ENCODE measurements around the gene CCL3.
"Not testable (repeated sequence)": the region's sequence is repeated elsewhere in the genome, so short reads cannot be mapped to it uniquely, and the experiment has no call there.

CCL3 gene

GRCh38 chr17:36112572-36112971 lies 22.6 kb upstream of the CCL3 start:
- TF ChIP-seq ZFX (IDR thresholded peaks at IDR 0.05; ENCODE audit: borderline replicate concordance): no peak
- no peak for TF ChIP-seq CTCF (IDR thresholded peaks at IDR 0.05)
- no peak overlapping the region for H3K27ac ChIP-seq

GRCh38 chr17:36111068-36111490 lies 21.1 kb upstream of the CCL3 start:
- no peak for TF ChIP-seq CTCF (IDR thresholded peaks at IDR 0.05)
- TF ChIP-seq ZFX (IDR thresholded peaks at IDR 0.05; ENCODE audit: borderline replicate concordance): no peak
- no peak overlapping the region for H3K27ac ChIP-seq

- H3K27ac ChIP-seq: not testable (repeated sequence)
Measured at GRCh38 chr17:36108265-36108664, 18.3 kb upstream of the CCL3 start.

- no peak for TF ChIP-seq CTCF (IDR thresholded peaks at IDR 0.05)
- TF ChIP-seq ZFX (IDR thresholded peaks at IDR 0.05; ENCODE audit: borderline replicate concordance): no peak
- no peak overlapping the region for H3K27ac ChIP-seq
Measured at GRCh38 chr17:36107660-36108059, 17.7 kb upstream of the CCL3 start.

GRCh38 chr17:36106493-36106835 lies 16.5 kb upstream of the CCL3 start:
- no peak overlapping the region for H3K27ac ChIP-seq
- TF ChIP-seq ZFX (IDR thresholded peaks at IDR 0.05; ENCODE audit: borderline replicate concordance) (no peak), CTCF (IDR thresholded peaks at IDR 0.05) (no peak)

GRCh38 chr17:36105781-36106492 lies 16.0 kb upstream of the CCL3 start:
- TF ChIP-seq ZFX (IDR thresholded peaks at IDR 0.05; ENCODE audit: borderline replicate concordance) (no peak), CTCF (IDR thresholded peaks at IDR 0.05) (no peak)
- no peak overlapping the region for H3K27ac ChIP-seq

- H3K27ac ChIP-seq: no peak overlapping the region
- TF ChIP-seq ZFX (IDR thresholded peaks at IDR 0.05; ENCODE audit: borderline replicate concordance) (no peak), CTCF (IDR thresholded peaks at IDR 0.05) (no peak)
Measured at GRCh38 chr17:36104701-36105181, 14.8 kb upstream of the CCL3 start.

- H3K27ac ChIP-seq: not testable (repeated sequence)
Measured at GRCh38 chr17:36104246-36104645, 14.3 kb upstream of the CCL3 start.

- not testable (repeated sequence) for H3K27ac ChIP-seq
Measured at GRCh38 chr17:36103401-36103975, 13.5 kb upstream of the CCL3 start, which contains the start of gene CCL4. TSS of gene CCL4 (plus strand) at chr17:36103827. CDS start at chr17:36103906, 79 bp downstream.

- H3K27ac ChIP-seq: not testable (repeated sequence)
Measured at GRCh38 chr17:36099004-36099403, 9.1 kb upstream of the CCL3 start.

Measured in 22Rv1 (cell line).